Endothelial cell of umbilical vein (primary cell): ENCODE results near the gene DNAH10. TPM values are rescaled to one million over a fixed set of nuclear protein-coding genes. Genes with fewer than 3 reads are reported as not detected.

Experiments
- BruUV-seq: library from RNA; stranded (reverse); fragments of 400-500 nt; replicated peaks from 2 replicates; lab custom pipeline; 2021; lab: Mats Ljungman, UMichigan
- CTCF ChIA-PET: fragments of 300-600, 350-600 bp; sonication (Branson Sonifier 250); formaldehyde crosslinking; loops from one replicate; lab custom pipeline; 2021; ENCODE audit warnings: antibody characterized with exemption, inconsistent platforms; lab: Charles Lee
- POLR2A ChIA-PET: fragments of 300-600, 350-600 bp; sonication (Branson Sonifier 250); formaldehyde crosslinking; loops from one replicate; lab custom pipeline; 2021; ENCODE audit warnings: antibody characterized with exemption, inconsistent platforms; lab: Charles Lee
- DNase-seq: peaks from one replicate; pipeline ENCODE4 v3.0.0-alpha.2; 2011; ENCODE audit warnings: low read depth, low spot score
- FAIRE-seq: peaks from 2 replicates; lab custom pipeline; 2011; peaks lifted over from hg19 to GRCh38; lab: Jason Lieb, UNC
- H2AFZ ChIP-seq: 2 replicates; pipeline ENCODE4 v1.6.0; 2012; ENCODE audit warnings: low read depth, low read length, control low read depth, inconsistent platforms
- H3K27ac ChIP-seq: 2 replicates; pipeline ENCODE4 v1.5.1; 2011; ENCODE audit warnings: low read depth, mild to moderate bottlenecking, control low read depth, low read length, moderate library complexity; ENCODE audit not compliant: insufficient read depth
- H3K27me3 ChIP-seq, 2 experiments: 2 replicates each; pipeline versions ENCODE4 v1.6.0 to v1.6.1; 2011; ENCODE audit warnings: low read length in 2 of 2, mixed read lengths in 1 of 2; ENCODE audit not compliant: control insufficient read depth in 2 of 2, insufficient read depth in 2 of 2
- H3K36me3 ChIP-seq, 2 experiments: 2 replicates in 1 of 2; 3 replicates in 1 of 2; pipeline ENCODE4 v1.5.1; 2011; ENCODE audit warnings: low read length in 2 of 2, mild to moderate bottlenecking in 1 of 2, moderate library complexity in 1 of 2; ENCODE audit not compliant: control insufficient read depth in 2 of 2, insufficient read depth in 2 of 2; ENCODE audit errors: extremely low read depth in 1 of 2
- H3K4me1 ChIP-seq: 3 replicates; pipeline ENCODE4 v1.5.1; 2011; ENCODE audit warnings: mild to moderate bottlenecking, low read length; ENCODE audit not compliant: control insufficient read depth, insufficient read depth; ENCODE audit errors: extremely low read depth
- H3K4me2 ChIP-seq: 2 replicates; pipeline ENCODE4 v1.6.1; 2011; ENCODE audit warnings: low read length, control low read depth, mixed read lengths; ENCODE audit not compliant: insufficient read depth
- H3K4me3 ChIP-seq, 3 experiments: fragments of 200-600 bp in 1 of 3; sonication (generic), shearing (Covaris generic) in 1 of 3; replicated peaks in 1 of 3; 2 replicates each; pipeline ENCODE4 v1.5.1; 2011 to 2016; ENCODE audit warnings: control low read depth in 3 of 3, low read length in 3 of 3, mild to moderate bottlenecking in 2 of 3, inconsistent platforms in 1 of 3, low read depth in 1 of 3, moderate library complexity in 1 of 3; ENCODE audit not compliant: insufficient read depth in 1 of 3
- H3K79me2 ChIP-seq: 2 replicates; pipeline ENCODE4 v1.6.0; 2012; ENCODE audit warnings: low read length, inconsistent platforms; ENCODE audit not compliant: control insufficient read depth, insufficient read depth
- H3K9ac ChIP-seq: replicated peaks from 2 replicates; pipeline ENCODE3; 2011; ENCODE audit warnings: low read length, control low read depth; ENCODE audit not compliant: insufficient read depth; ENCODE audit errors: extremely low read depth
- H3K9me1 ChIP-seq: replicated peaks from 3 replicates; pipeline ENCODE4 v1.6.0; 2011; ENCODE audit warnings: mild to moderate bottlenecking, low read length; ENCODE audit not compliant: control insufficient read depth, insufficient read depth; ENCODE audit errors: extremely low read depth
- H3K9me3 ChIP-seq: replicated peaks from 2 replicates; pipeline ENCODE4 v1.5.1; 2012; ENCODE audit warnings: low read length, inconsistent platforms; ENCODE audit not compliant: control insufficient read depth, insufficient read depth
- H4K20me1 ChIP-seq: replicated peaks from 2 replicates; pipeline ENCODE3; 2011; ENCODE audit warnings: mild to moderate bottlenecking, low read length; ENCODE audit not compliant: control insufficient read depth, insufficient read depth; ENCODE audit errors: extremely low read depth
- EZH2 ChIP-seq: IDR thresholded peaks from 2 replicates; pipeline ENCODE4 v1.6.1; 2012; ENCODE audit warnings: borderline replicate concordance, low read depth, mild to moderate bottlenecking, moderate library complexity, low read length, inconsistent platforms; ENCODE audit not compliant: severe bottlenecking
- FOS ChIP-seq: IDR thresholded peaks from 2 replicates; pipeline ENCODE4 v1.6.1; 2011; ENCODE audit warnings: mild to moderate bottlenecking, low read length, moderate library complexity, borderline replicate concordance; ENCODE audit not compliant: insufficient read depth
- JUN ChIP-seq: IDR thresholded peaks from 2 replicates; pipeline ENCODE4 v1.6.1; 2011; ENCODE audit warnings: borderline replicate concordance, low read depth; ENCODE audit not compliant: insufficient read length, insufficient read depth
- MYC ChIP-seq: IDR thresholded peaks from one replicate; pipeline ENCODE4 v1.6.1; 2011; ENCODE audit warnings: mild to moderate bottlenecking, low read depth, low read length
- POLR2A ChIP-seq: IDR thresholded peaks from 2 replicates; pipeline ENCODE4 v1.6.1; 2012; ENCODE audit warnings: low read depth, mild to moderate bottlenecking, control low read depth, low read length
- POLR2AphosphoS5 ChIP-seq: IDR thresholded peaks from 2 replicates; pipeline ENCODE4 v1.6.1; 2012; ENCODE audit warnings: low read depth, mild to moderate bottlenecking, control low read depth, low read length, moderate library complexity; ENCODE audit not compliant: insufficient read depth
- dilution Hi-C: fragments of 300-500 bp; cut with MboI; formaldehyde crosslinking; loops from one replicate; pipeline ENCODE4 v1.15.0; 2019; ENCODE audit warnings: low sequenced_read_pairs; ENCODE audit not compliant: extremely low pct_ligation_motif_present
- intact Hi-C: fragments of 100-400 bp; cut with micrococcal nuclease; formaldehyde crosslinking; loops from one replicate; pipeline ENCODE4 v1.10.0; 2022
- polyA plus RNA-seq, 4 experiments: library from polyadenylated mRNA; depleted of rRNA in 3 of 4; stranded (reverse) in 3 of 4; unstranded in 1 of 4; fragments of >200 nt; gene quantifications; 2 replicates each; pipeline versions ENCODE4 v1.2.1 to v1.2.3, GENCODE V29; 2011 to 2012; ENCODE audit warnings: missing spikeins in 1 of 4
- total RNA-seq: library from RNA; stranded (reverse); gene quantifications from 2 replicates; pipeline ENCODE4 v1.2.3, GENCODE V29; 2021
- TF ChIP-seq, protein P1 (sequence below), 2 donors: IDR thresholded peaks; 1 replicate in 1 of 2; 2 replicates in 1 of 2; pipeline ENCODE4 v1.5.1; 2011; ENCODE audit warnings: low read length in 2 of 2, mild to moderate bottlenecking in 2 of 2, moderate library complexity in 2 of 2, control low read depth in 1 of 2, inconsistent platforms in 1 of 2, low read depth in 1 of 2; ENCODE audit not compliant: insufficient read depth in 1 of 2; ENCODE audit errors: extremely low read depth in 1 of 2
- TF ChIP-seq, protein P2 (sequence below): IDR thresholded peaks from 2 replicates; pipeline ENCODE4 v1.6.1; 2011; ENCODE audit not compliant: insufficient read depth, insufficient read length

Gene DNAH10
- total and polyA plus RNA-seq, 2 donors (not counting 3 experiments of a cell fraction or from before 2014, with no cell fraction given): 0.04 to 0.31 TPM

GRCh38 chr12:123942238-123942653 is 180.1 kb downstream of the DNAH10 start:
- no peaks in the 10 kb centered on the region for H3K79me2 ChIP-seq
- H3K27me3 ChIP-seq: no peaks in the 10 kb centered on the region
- ChIA-PET CTCF (interaction anchor here (0.6 to 2.0 kb wide), 7 partner anchors 9 to 42 kb away, joined by 3 to 8 read pairs (median 4); no protein-coding TSS in a partner anchor), POLR2A (no interaction called here)
- H3K4me1 ChIP-seq: peaks cover 12% of the 10 kb centered on the region
- no peak overlapping the region for H3K4me3 ChIP-seq
- no peaks in the 10 kb centered on the region for H4K20me1 ChIP-seq
- no peak overlapping the region for H3K4me2 ChIP-seq
- H3K9me3 ChIP-seq: no peaks in the 10 kb centered on the region
- peak overlapping the region; percentile 35 for H3K27ac ChIP-seq
- no peaks in the 10 kb centered on the region for H3K9me1 ChIP-seq
- BruUV-seq: no TSS peak
- H3K9ac ChIP-seq: no peak overlapping the region
- intact Hi-C loops (no loop called here), dilution Hi-C loops (no loop called here)
- H3K36me3 ChIP-seq: peaks cover 2 to 6% of the 10 kb centered on the region in 2 experiments
- DNase-seq (peak; percentile 27), FAIRE-seq (peak; percentile 68)
- TF ChIP-seq FOS (peak; percentile 28), JUN (peak; percentile 66), POLR2A (no peak)
- H2AFZ ChIP-seq: no peak overlapping the region

- no peaks in the 10 kb centered on the region for H4K20me1 ChIP-seq
- TF ChIP-seq MYC (no peak), JUN (no peak), EZH2 (no peak), POLR2AphosphoS5 (no peak), POLR2A (no peak)
- TF ChIP-seq, protein P1, sequence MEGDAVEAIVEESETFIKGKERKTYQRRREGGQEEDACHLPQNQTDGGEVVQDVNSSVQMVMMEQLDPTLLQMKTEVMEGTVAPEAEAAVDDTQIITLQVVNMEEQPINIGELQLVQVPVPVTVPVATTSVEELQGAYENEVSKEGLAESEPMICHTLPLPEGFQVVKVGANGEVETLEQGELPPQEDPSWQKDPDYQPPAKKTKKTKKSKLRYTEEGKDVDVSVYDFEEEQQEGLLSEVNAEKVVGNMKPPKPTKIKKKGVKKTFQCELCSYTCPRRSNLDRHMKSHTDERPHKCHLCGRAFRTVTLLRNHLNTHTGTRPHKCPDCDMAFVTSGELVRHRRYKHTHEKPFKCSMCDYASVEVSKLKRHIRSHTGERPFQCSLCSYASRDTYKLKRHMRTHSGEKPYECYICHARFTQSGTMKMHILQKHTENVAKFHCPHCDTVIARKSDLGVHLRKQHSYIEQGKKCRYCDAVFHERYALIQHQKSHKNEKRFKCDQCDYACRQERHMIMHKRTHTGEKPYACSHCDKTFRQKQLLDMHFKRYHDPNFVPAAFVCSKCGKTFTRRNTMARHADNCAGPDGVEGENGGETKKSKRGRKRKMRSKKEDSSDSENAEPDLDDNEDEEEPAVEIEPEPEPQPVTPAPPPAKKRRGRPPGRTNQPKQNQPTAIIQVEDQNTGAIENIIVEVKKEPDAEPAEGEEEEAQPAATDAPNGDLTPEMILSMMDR (IDR thresholded peaks at IDR 0.05; ENCODE audit: extremely low read depth in 1 of 2, insufficient read depth in 1 of 2, low read depth in 1 of 2, low read length in 2 of 2): no peak
- TF ChIP-seq, protein P2, sequence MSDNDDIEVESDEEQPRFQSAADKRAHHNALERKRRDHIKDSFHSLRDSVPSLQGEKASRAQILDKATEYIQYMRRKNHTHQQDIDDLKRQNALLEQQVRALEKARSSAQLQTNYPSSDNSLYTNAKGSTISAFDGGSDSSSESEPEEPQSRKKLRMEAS: no peak
- H3K4me2 ChIP-seq: no peak overlapping the region
- ChIA-PET CTCF (interaction anchor here (1.0 to 2.0 kb wide), 5 partner anchors 9 to 41 kb away, joined by 3 to 8 read pairs (median 5); no protein-coding TSS in a partner anchor), POLR2A (no interaction called here)
- H3K36me3 ChIP-seq: peaks cover 2 to 5% of the 10 kb centered on the region in 2 experiments
- no TSS peak for BruUV-seq
- H3K4me1 ChIP-seq: peaks cover 12% of the 10 kb centered on the region
- no peaks in the 10 kb centered on the region for H3K9me3 ChIP-seq
- H3K4me3 ChIP-seq: no peak overlapping the region
- intact Hi-C loops: no loop called here
- no peak for FAIRE-seq
- no peaks in the 10 kb centered on the region for H3K27me3 ChIP-seq
- H3K9me1 ChIP-seq: no peaks in the 10 kb centered on the region
- H3K9ac ChIP-seq: no peak overlapping the region
- dilution Hi-C loops: no loop called here
- no peak overlapping the region for H3K27ac ChIP-seq
- H2AFZ ChIP-seq: no peak overlapping the region
- no peaks in the 10 kb centered on the region for H3K79me2 ChIP-seq
- DNase-seq: no peak
Observed at GRCh38 chr12:123942911-123943648, 181.0 kb downstream of the DNAH10 start.
